Esophagus squamous epithelium (tissue), 4 donors: ENCODE data around the gene EPS15.

Experiments
- CTCF ChIP-seq, 6 experiments: fragments of 450-650 bp in 4 of 6; fragments of 200-600 bp in 2 of 6; sonication (generic) in 2 of 6; IDR thresholded peaks; one replicate each; pipeline ENCODE4 v1.5.1; 2016 to 2019; ENCODE audit warnings: antibody characterized with exemption in 6 of 6, mild to moderate bottlenecking in 4 of 6, moderate library complexity in 4 of 6
- POLR2A ChIP-seq, 4 donors: fragments of 450-650 bp; IDR thresholded peaks; one replicate each; pipeline ENCODE4 v1.6.1; 2017; ENCODE audit warnings: antibody characterized with exemption in 4 of 4, mild to moderate bottlenecking in 4 of 4, moderate library complexity in 3 of 4

- TF ChIP-seq CTCF (IDR thresholded peaks at IDR 0.05): no peak
- no peak for TF ChIP-seq POLR2A (IDR thresholded peaks at IDR 0.05)
Measured at GRCh38 chr1:51328279-51328678, 190.8 kb downstream of the EPS15 start.
